ENCODE data around the gene C10orf90. TPM values are rescaled to one million over a fixed set of nuclear protein-coding genes. Genes with fewer than 3 reads are reported as not detected.

The C10orf90 gene
- total and polyA plus RNA-seq, 2 experiments from 2014 or later: not detected

DNA sequence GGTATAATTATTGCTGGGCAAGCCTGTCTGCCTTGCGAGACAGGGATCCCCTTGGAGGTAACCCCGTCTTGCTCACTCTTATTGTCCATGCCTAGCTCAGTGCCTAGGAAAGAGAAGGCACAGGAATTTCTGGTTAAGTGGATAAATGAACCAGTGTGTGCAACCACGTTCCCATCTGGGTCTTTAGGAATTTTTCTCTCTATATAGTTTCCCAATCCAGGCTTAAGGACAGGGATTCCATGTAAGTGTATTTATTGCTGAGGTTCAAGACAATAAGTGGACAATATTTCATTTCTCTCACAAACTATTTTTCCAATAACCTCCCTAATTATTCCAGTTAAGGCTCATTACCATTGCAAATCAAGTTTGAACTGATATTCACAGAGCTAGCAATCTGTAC lies 273.3 kb downstream of the C10orf90 start:
- TF ChIP-seq, protein P1, sequence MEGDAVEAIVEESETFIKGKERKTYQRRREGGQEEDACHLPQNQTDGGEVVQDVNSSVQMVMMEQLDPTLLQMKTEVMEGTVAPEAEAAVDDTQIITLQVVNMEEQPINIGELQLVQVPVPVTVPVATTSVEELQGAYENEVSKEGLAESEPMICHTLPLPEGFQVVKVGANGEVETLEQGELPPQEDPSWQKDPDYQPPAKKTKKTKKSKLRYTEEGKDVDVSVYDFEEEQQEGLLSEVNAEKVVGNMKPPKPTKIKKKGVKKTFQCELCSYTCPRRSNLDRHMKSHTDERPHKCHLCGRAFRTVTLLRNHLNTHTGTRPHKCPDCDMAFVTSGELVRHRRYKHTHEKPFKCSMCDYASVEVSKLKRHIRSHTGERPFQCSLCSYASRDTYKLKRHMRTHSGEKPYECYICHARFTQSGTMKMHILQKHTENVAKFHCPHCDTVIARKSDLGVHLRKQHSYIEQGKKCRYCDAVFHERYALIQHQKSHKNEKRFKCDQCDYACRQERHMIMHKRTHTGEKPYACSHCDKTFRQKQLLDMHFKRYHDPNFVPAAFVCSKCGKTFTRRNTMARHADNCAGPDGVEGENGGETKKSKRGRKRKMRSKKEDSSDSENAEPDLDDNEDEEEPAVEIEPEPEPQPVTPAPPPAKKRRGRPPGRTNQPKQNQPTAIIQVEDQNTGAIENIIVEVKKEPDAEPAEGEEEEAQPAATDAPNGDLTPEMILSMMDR (IDR thresholded peaks at IDR 0.05; ENCODE audit: low read depth, low read length): no peak
- H3K4me1 ChIP-seq (ENCODE audit: low read depth): no peaks in the 10 kb centered on the region
- no peak for DNase-seq (ENCODE audit: low read depth in 1 of 2, low spot score in 1 of 2)
- H3K36me3 ChIP-seq: no peaks in the 10 kb centered on the region
- no peaks in the 10 kb centered on the region for H3K27me3 ChIP-seq
- no peak overlapping the region for H3K27ac ChIP-seq
- no peak overlapping the region for H3K4me3 ChIP-seq
- no peaks in the 10 kb centered on the region for H3K9me3 ChIP-seq (ENCODE audit: low read depth)

DNA sequence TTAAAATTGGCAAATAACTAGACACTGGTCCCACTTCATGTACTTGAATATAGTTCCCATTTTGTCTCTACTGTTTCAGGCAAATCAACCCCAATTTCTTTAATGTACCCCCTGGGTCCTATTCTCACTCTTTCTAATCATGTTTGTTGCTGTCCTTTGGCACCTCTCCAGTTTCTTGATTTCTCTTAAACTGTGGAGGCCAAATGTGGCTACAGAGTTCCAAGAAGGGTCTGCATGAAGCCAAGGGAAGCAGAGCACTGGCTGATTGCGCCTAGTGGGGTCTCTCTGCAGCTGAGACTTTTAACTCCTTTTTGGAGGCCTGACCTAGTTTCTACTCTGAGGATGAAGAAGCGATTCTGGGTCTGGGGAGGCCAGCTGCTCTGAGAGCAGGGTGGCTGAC lies 275.5 kb downstream of the C10orf90 start:
- no peaks in the 10 kb centered on the region for H3K9me3 ChIP-seq (ENCODE audit: low read depth)
- DNase-seq (ENCODE audit: low read depth in 1 of 2, low spot score in 1 of 2): no peak
- TF ChIP-seq, protein P1 (IDR thresholded peaks at IDR 0.05; ENCODE audit: low read depth, low read length): no peak

DNA sequence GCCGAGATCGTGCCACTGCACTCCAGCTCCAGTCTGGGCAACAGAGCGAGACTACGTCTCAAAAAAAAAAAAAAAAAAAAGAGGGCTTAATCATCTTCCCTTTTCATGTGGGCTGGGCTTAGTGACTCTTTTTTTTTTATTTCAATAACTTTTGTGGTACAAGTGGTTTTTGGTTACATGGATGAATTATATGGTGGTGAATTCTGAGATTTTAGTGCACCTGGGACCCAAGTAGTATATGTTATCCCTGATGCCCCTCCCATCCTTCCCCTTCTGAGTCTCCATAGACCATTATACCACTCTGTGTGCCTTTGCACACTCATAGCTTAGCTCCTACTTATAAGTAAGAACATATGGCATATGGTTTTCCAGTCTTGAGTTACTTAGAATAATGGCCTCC lies 277.4 kb downstream of the C10orf90 start:
- TF ChIP-seq, protein P1 (IDR thresholded peaks at IDR 0.05; ENCODE audit: low read depth, low read length): no peak
- Histone ChIP-seq H3K4me1 (ENCODE audit: low read depth) (no peaks in the 10 kb centered on the region), H3K9me3 (ENCODE audit: low read depth) (no peaks in the 10 kb centered on the region), H3K27ac (no peak overlapping the region), H3K36me3 (no peaks in the 10 kb centered on the region), H3K4me3 (no peak overlapping the region), H3K27me3 (peaks cover 13% of the 10 kb centered on the region)
- no peak for DNase-seq (ENCODE audit: low read depth in 1 of 2, low spot score in 1 of 2)

More for the DNA sequence above, 275.5 kb downstream of the C10orf90 start:
- Histone ChIP-seq H3K36me3 (no peaks in the 10 kb centered on the region), H3K27ac (no peak overlapping the region), H3K4me3 (no peak overlapping the region), H3K4me1 (ENCODE audit: low read depth) (no peaks in the 10 kb centered on the region), H3K27me3 (no peaks in the 10 kb centered on the region)

GRCh38 chr10:126392469-126392868 lies 278.0 kb downstream of the C10orf90 start:
- DNase-seq (ENCODE audit: low read depth in 1 of 2, low spot score in 1 of 2): no peak
- TF ChIP-seq, protein P1 (IDR thresholded peaks at IDR 0.05; ENCODE audit: low read depth, low read length): no peak
- H3K27ac ChIP-seq: no peak overlapping the region

GRCh38 chr10:126392068-126392467 lies 278.4 kb downstream of the C10orf90 start:
- Histone ChIP-seq H3K4me1 (ENCODE audit: low read depth) (no peaks in the 10 kb centered on the region), H3K27ac (no peak overlapping the region), H3K9me3 (ENCODE audit: low read depth) (no peaks in the 10 kb centered on the region), H3K27me3 (peaks cover 23% of the 10 kb centered on the region), H3K36me3 (no peaks in the 10 kb centered on the region), H3K4me3 (no peak overlapping the region)
- TF ChIP-seq, protein P1 (IDR thresholded peaks at IDR 0.05; ENCODE audit: low read depth, low read length): no peak
- DNase-seq (ENCODE audit: low read depth in 1 of 2, low spot score in 1 of 2): no peak

More at GRCh38 chr10:126392469-126392868, 278.0 kb downstream of the C10orf90 start:
- H3K36me3 ChIP-seq: no peaks in the 10 kb centered on the region
- H3K9me3 ChIP-seq (ENCODE audit: low read depth): no peaks in the 10 kb centered on the region
- no peaks in the 10 kb centered on the region for H3K4me1 ChIP-seq (ENCODE audit: low read depth)
- no peak overlapping the region for H3K4me3 ChIP-seq
- H3K27me3 ChIP-seq: peaks cover 19% of the 10 kb centered on the region

All from cardiac muscle cell (in vitro differentiated cells and primary cell).